ENCODE data around the gene TRAPPC10.

The TRAPPC10 gene

GRCh38 chr21:44011579-44012473, at the start of gene TRAPPC10:
TRAPPC10 (plus strand) TSS chr21:44012309; CDS start chr21:44012494, 185 bp downstream.
- DNase-seq (ENCODE audit: low read depth) = peak; percentile 69

GRCh38 chr21:43965911-43966585, 46.1 kb upstream of the TRAPPC10 start:
- no peak for DNase-seq (ENCODE audit: low read depth)

- DNase-seq (ENCODE audit: low read depth) = no peak
Measured at GRCh38 chr21:43966946-43967512, 45.1 kb upstream of the TRAPPC10 start.

GRCh38 chr21:43967981-43968380, 44.1 kb upstream of the TRAPPC10 start:
- no peak for DNase-seq (ENCODE audit: low read depth)

GRCh38 chr21:43968410-43969114, 43.5 kb upstream of the TRAPPC10 start:
- no peak for DNase-seq (ENCODE audit: low read depth)

- no peak for DNase-seq (ENCODE audit: low read depth)
Measured at GRCh38 chr21:43969115-43969444, 43.0 kb upstream of the TRAPPC10 start.

GRCh38 chr21:43970551-43970950, 41.6 kb upstream of the TRAPPC10 start:
- no peak for DNase-seq (ENCODE audit: low read depth)

GRCh38 chr21:43971201-43971991, 40.7 kb upstream of the TRAPPC10 start:
- DNase-seq (ENCODE audit: low read depth) = no peak

GRCh38 chr21:43971992-43972255, 40.2 kb upstream of the TRAPPC10 start:
- DNase-seq (ENCODE audit: low read depth) = no peak

- DNase-seq (ENCODE audit: low read depth) = no peak
Measured at GRCh38 chr21:43972850-43973633, 39.1 kb upstream of the TRAPPC10 start.

- no peak for DNase-seq (ENCODE audit: low read depth)
Measured at GRCh38 chr21:43973634-43973955, 38.5 kb upstream of the TRAPPC10 start.

GRCh38 chr21:43974791-43975468, 37.2 kb upstream of the TRAPPC10 start:
- DNase-seq (ENCODE audit: low read depth) = no peak

GRCh38 chr21:43975469-43976098, 36.5 kb upstream of the TRAPPC10 start:
- DNase-seq (ENCODE audit: low read depth) = peak; percentile 56

GRCh38 chr21:43976661-43977060, 35.4 kb upstream of the TRAPPC10 start:
- DNase-seq (ENCODE audit: low read depth) = no peak

- no peak for DNase-seq (ENCODE audit: low read depth)
Measured at GRCh38 chr21:43978060-43978459, 34.0 kb upstream of the TRAPPC10 start.

GRCh38 chr21:43979654-43980053, 32.5 kb upstream of the TRAPPC10 start:
- no peak for DNase-seq (ENCODE audit: low read depth)

GRCh38 chr21:43981151-43981870, 30.8 kb upstream of the TRAPPC10 start:
- no peak for DNase-seq (ENCODE audit: low read depth)

GRCh38 chr21:43981871-43982210, 30.3 kb upstream of the TRAPPC10 start:
- DNase-seq (ENCODE audit: low read depth) = no peak

GRCh38 chr21:43982489-43983078, 29.5 kb upstream of the TRAPPC10 start:
- no peak for DNase-seq (ENCODE audit: low read depth)
